GM12878 (cell line): ENCODE data around the gene POLK. TPM values are rescaled to one million over a fixed set of nuclear protein-coding genes. Genes with fewer than 3 reads are reported as not detected.

ENCODE experiments used
- ATAC-seq: fragments of 200-7000 bp; cut with Tn5 transposase; 3 replicates; pipeline ENCODE4 v1.9.1; 2020; ENCODE audit warnings: mild to moderate bottlenecking, moderate library complexity
- BruUV-seq: library from RNA; stranded (reverse); fragments of 400-500 nt; replicated peaks from 2 replicates; lab custom pipeline; 2021; lab: Mats Ljungman, UMichigan
- CTCF ChIA-PET: fragments of 300-600 bp; sonication (Branson Sonifier 250); formaldehyde crosslinking; extraction: SDS; loops from one replicate; lab custom pipeline; 2021; ENCODE audit warnings: inconsistent platforms; lab: Yijun Ruan, JAX
- POLR2A ChIA-PET: fragments of 350-600 bp; formaldehyde crosslinking; extraction: SDS; loops from one replicate; lab custom pipeline; 2021; ENCODE audit warnings: inconsistent platforms; lab: Charles Lee
- RAD21 ChIA-PET: fragments of 300-600 bp; sonication (Branson Sonifier 250); formaldehyde crosslinking; loops from one replicate; lab custom pipeline; 2023; ENCODE audit warnings: antibody characterized with exemption; ENCODE audit not compliant: unreplicated experiment; lab: Charles Lee
- SMC1A ChIA-PET: fragments of 300-600 bp; sonication (Branson Sonifier 250); formaldehyde crosslinking; loops from one replicate; lab custom pipeline; 2023; ENCODE audit not compliant: unreplicated experiment, uncharacterized antibody; lab: Charles Lee
- DNase-seq: peaks from one replicate; pipeline ENCODE4 v3.0.0-alpha.2; 2011; ENCODE audit warnings: low read depth, low spot score
- FAIRE-seq: peaks from 3 replicates; lab custom pipeline; 2011; peaks lifted over from hg19 to GRCh38; lab: Jason Lieb, UNC
- H2AFZ ChIP-seq: 2 replicates; pipeline ENCODE4 v1.6.0; 2011; ENCODE audit warnings: low read depth, low read length, control low read depth; ENCODE audit not compliant: control insufficient read depth
- H3K27ac ChIP-seq: 2 replicates; pipeline ENCODE4 v1.5.1; 2011; ENCODE audit warnings: control low read depth; ENCODE audit not compliant: control insufficient read depth, insufficient read depth
- H3K27me3 ChIP-seq, 2 experiments: replicated peaks in 1 of 2; 2 replicates each; pipeline versions ENCODE4 v1.6.0 to v1.6.1; 2011; ENCODE audit warnings: low read length in 1 of 2; ENCODE audit not compliant: control insufficient read depth in 2 of 2, insufficient read depth in 2 of 2
- H3K36me3 ChIP-seq, 2 experiments: 2 replicates each; pipeline ENCODE4 v1.5.1; 2011; ENCODE audit warnings: low read length in 1 of 2; ENCODE audit not compliant: control insufficient read depth in 2 of 2, insufficient read depth in 2 of 2
- H3K4me1 ChIP-seq: 2 replicates; pipeline ENCODE4 v1.6.1; 2011; ENCODE audit warnings: mild to moderate bottlenecking, low read length, moderate library complexity, mixed read lengths; ENCODE audit not compliant: control insufficient read depth, insufficient read depth
- H3K4me2 ChIP-seq: 2 replicates; pipeline ENCODE4 v1.6.0; 2011; ENCODE audit warnings: control low read depth; ENCODE audit not compliant: control insufficient read depth, insufficient read depth
- H3K4me3 ChIP-seq: fragments of 200-600 bp; sonication (generic); 2 replicates; pipeline ENCODE4 v1.5.1; 2016
- H3K79me2 ChIP-seq: 2 replicates; pipeline ENCODE4 v1.6.0; 2011; ENCODE audit warnings: low read length; ENCODE audit not compliant: control insufficient read depth, insufficient read depth
- H3K9ac ChIP-seq: 2 replicates; pipeline ENCODE4 v1.8.0; 2011; ENCODE audit warnings: low read length, control low read depth, mixed read lengths; ENCODE audit not compliant: control insufficient read depth, insufficient read depth
- H3K9me3 ChIP-seq: replicated peaks from 3 replicates; pipeline ENCODE4 v1.5.1; 2011; ENCODE audit warnings: mild to moderate bottlenecking, low read length; ENCODE audit not compliant: control insufficient read depth, insufficient read depth
- H4K20me1 ChIP-seq: 2 replicates; pipeline ENCODE4 v1.6.0; 2011; ENCODE audit not compliant: control insufficient read depth, insufficient read depth
- ATF7 ChIP-seq: fragments of 450-650 bp; IDR thresholded peaks from 2 replicates; pipeline ENCODE4 v1.6.1; 2016; ENCODE audit warnings: low read depth, mild to moderate bottlenecking
- MYB ChIP-seq: fragments of 150-350 bp; IDR thresholded peaks from 2 replicates; pipeline ENCODE4 v1.6.1; 2014; ENCODE audit warnings: mild to moderate bottlenecking, low read depth, low read length, borderline replicate concordance
- NR2C1 ChIP-seq: fragments of 450-650 bp; IDR thresholded peaks from 2 replicates; pipeline ENCODE4 v1.6.1; 2017; ENCODE audit warnings: antibody characterized with exemption, mild to moderate bottlenecking, moderate library complexity
- RB1 ChIP-seq: fragments of 450-650 bp; formaldehyde crosslinking; IDR thresholded peaks from 2 replicates; pipeline ENCODE4 v1.6.1; 2017; ENCODE audit warnings: mild to moderate bottlenecking, borderline replicate concordance
- SPI1 ChIP-seq: IDR thresholded peaks from 2 replicates; pipeline ENCODE4 v1.6.1; 2011; ENCODE audit warnings: low read depth, mild to moderate bottlenecking, low read length, moderate library complexity, borderline replicate concordance; ENCODE audit not compliant: insufficient read depth
- ZSCAN29 ChIP-seq: fragments of 450-650 bp; IDR thresholded peaks from 2 replicates; pipeline ENCODE4 v1.6.1; 2017; ENCODE audit warnings: mild to moderate bottlenecking, moderate library complexity
- in situ Hi-C: fragments of 300-500 bp; cut with MboI; formaldehyde crosslinking; loops from 9 replicates; pipeline ENCODE4 v1.14.3; 2018; ENCODE audit warnings: mixed read lengths
- intact Hi-C: fragments of 100-400 bp; cut with micrococcal nuclease; formaldehyde crosslinking; loops from one replicate; pipeline ENCODE4 v1.14.2; 2022; ENCODE audit not compliant: unreplicated experiment
- polyA plus RNA-seq, 11 experiments: library from polyadenylated mRNA; depleted of rRNA in 4 of 11; unstranded in 6 of 11; stranded (reverse) in 5 of 11; fragments of >200 nt; fragmentation: Nextera tagmentation in 4 of 11; fragmentation: Illumina TruSeq in 1 of 11; extraction: Ambion mirVana in 4 of 11; extraction: Trizol in 1 of 11; gene quantifications; 1 replicate in 1 of 11; 2 replicates in 10 of 11; pipeline versions ENCODE4 v1.2.1 to v1.2.3, GENCODE V29; 2011 to 2016; ENCODE audit warnings: inconsistent platforms in 2 of 11, missing spikeins in 2 of 11, low read depth in 1 of 11
- total RNA-seq, 4 experiments: library from RNA; depleted of rRNA in 3 of 4; stranded (reverse); fragments of >200 nt in 3 of 4; fragmentation: Illumina TruSeq in 1 of 4; extraction: Trizol in 1 of 4; gene quantifications; 2 replicates each; pipeline versions ENCODE4 v1.2.1 to v1.2.3, GENCODE V29; 2013 to 2021
- TF ChIP-seq, protein P1 (sequence below): IDR thresholded peaks from 2 replicates; pipeline ENCODE4 v1.6.1; 2011; ENCODE audit warnings: low read depth, mild to moderate bottlenecking, low read length, moderate library complexity, borderline replicate concordance; ENCODE audit errors: extremely low read depth

The POLK gene
- total and polyA plus RNA-seq, 10 of the 15 experiments (the other 5 are each of a cell fraction or from before 2014, with no cell fraction given) = 10.4 to 47.6 (median 29.0) TPM

DNA sequence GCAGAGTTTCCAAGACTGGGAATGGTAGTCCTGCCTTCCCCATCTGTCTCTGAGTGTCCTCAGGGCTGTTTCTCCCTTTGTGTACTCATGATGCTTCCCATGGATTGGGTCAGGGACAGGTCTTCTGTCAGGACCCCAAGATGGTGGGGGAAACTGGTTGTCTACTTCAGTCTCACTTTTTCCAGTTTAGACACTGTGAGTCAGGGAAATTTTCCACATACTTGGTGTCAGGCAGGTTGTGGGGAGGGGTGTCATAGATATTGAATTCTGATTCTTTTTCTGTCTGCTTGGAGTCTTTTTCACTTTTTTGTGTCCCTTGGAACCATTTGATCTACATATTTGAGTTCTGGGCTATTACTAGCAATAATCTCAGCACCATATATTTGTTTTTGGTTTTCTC lies 10.3 kb downstream of the POLK start:
- no TSS peak for BruUV-seq
- Histone ChIP-seq H2AFZ (no peak overlapping the region), H3K36me3 (peaks cover 0 to 2% of the 10 kb centered on the region in 2 experiments; a peak in 2 of 4 replicates), H3K4me3 (peak overlapping the region; percentile 18; the same call in 1 of the 2 replicates), H3K79me2 (peaks cover 91% of the 10 kb centered on the region), H3K4me2 (peak overlapping the region; percentile 69), H3K27me3 (no peaks in the 10 kb centered on the region), H3K9me3 (peaks cover 19% of the 10 kb centered on the region), H3K9ac (no peak overlapping the region), H4K20me1 (no peaks in the 10 kb centered on the region), H3K4me1 (peaks cover 34% of the 10 kb centered on the region), H3K27ac (peak overlapping the region; percentile 56)
- SMC1A ChIA-PET = interaction anchor here (1.0 to 7.7 kb wide), 5 partner anchors 10 to 54 kb away, joined by 3 to 76 read pairs (median 13); partner anchors contain the start of gene POLK
- FAIRE-seq (no peak), DNase-seq (no peak), ATAC-seq (no peak)
- in situ Hi-C loops = no loop called here
- no peak for TF ChIP-seq MYB
- no peak for TF ChIP-seq SPI1
- TF ChIP-seq RB1 = no peak
- no peak for TF ChIP-seq ATF7
- TF ChIP-seq, protein P1, sequence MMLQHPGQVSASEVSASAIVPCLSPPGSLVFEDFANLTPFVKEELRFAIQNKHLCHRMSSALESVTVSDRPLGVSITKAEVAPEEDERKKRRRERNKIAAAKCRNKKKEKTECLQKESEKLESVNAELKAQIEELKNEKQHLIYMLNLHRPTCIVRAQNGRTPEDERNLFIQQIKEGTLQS = no peak
- TF ChIP-seq NR2C1 = no peak
- TF ChIP-seq ZSCAN29 = no peak
- CTCF ChIA-PET = no interaction called here
- intact Hi-C loops = no loop called here
- RAD21 ChIA-PET = interaction anchor here (1.3 to 3.9 kb wide), 3 partner anchors 30 to 54 kb away, joined by 3 to 19 read pairs (median 11); no protein-coding TSS in a partner anchor
- POLR2A ChIA-PET = interaction anchor here (0.6 to 2.0 kb wide), 3 partner anchors 12 to 55 kb away, joined by 3 to 9 read pairs (median 3); no protein-coding TSS in a partner anchor
